Left forelimb (tissue), 1 donor: ENCODE results near the gene CAMTA2.
A peak's percentile ranks its signal among the peaks of the same experiment; 100 is the strongest.

Experiments used
- DNase-seq: peaks from one replicate; pipeline ENCODE4 v3.0.0-alpha.2; 2018; ENCODE audit warnings: low spot score

CAMTA2 gene

DNA sequence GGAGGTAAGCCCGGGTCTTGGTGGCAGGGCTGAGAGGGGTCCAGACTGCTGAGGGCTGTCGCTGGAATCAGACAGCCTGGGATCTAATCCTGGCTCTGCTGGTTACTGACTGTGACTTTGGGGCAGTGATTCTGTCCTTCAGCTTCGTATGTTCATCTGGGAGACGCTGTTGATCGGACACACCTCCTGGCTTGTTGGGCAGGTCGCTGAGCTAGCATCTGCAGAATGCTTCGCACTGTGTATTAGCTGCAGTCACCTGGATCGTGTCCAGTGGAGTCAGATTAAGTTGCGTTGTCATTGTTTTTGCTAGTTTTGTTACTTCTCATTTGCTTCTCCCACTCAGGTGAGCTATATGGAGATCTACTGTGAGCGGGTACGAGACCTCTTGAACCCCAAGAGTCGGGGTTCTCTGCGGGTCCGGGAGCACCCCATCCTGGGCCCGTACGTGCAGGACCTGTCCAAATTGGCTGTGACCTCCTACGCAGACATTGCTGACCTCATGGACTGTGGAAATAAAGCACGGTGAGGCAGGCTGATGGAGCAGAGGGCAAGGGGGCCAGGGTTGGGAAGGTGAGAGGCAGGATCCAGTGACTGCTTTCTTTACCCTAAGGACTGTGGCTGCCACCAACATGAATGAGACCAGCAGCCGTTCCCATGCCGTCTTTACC, 14.8 kb upstream of the CAMTA2 start:
- no peak for DNase-seq

DNA sequence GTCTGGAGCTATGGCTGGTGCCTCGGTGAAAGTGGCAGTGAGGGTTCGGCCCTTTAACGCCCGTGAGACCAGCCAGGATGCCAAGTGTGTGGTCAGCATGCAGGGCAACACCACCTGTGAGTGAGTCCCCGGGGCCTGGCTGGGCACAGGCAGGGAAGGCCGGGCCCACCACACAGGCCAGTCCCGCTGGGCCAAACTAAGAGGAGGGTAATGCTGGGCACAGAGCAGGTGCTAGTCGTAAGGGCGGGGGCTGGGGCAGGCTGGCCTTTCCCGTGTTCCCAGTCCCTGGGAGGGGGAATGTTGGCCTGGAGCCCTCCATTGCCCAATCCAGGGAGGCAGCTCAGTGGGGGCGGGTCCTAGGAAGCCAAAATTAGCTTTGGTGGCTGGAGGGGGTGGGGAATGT, 12.8 kb upstream of the CAMTA2 start:
- no peak for DNase-seq

- DNase-seq = no peak
Observed at GRCh38 chr17:4999430-5000093, 12.1 kb upstream of the CAMTA2 start.

DNA sequence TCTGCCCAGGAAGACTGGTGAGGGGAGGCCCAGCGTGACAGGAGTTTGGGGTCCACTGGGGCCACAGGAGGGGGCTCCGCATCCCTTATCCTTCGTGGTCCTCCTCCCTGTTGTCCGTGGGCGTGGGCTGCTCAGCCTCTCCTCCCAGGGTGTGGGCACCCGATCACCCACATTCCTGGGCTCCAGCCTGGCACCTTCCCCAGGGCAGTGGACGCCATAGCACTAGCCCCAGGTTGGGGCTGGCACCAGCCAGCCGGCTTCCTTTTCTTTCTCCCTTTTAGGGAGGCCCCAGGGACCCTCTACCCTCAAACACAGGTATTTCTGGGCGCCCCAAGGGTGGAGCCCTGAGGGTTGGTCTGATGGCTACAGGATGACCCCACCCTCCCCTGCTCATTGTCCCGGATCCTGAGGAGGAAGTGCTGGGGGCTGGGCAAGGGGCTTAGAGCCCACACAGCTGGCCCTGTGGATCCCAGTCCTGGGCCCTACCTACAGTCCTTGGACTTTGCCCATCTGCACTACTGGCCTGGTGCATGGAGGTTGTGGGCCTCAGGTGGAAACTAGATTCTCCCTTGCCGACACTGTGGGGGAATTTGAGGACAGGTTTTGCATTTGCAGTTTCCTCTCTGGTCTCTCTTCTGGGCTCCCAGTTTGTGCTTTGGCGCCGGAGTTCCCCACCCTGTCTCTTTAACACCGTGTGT, 11.4 kb upstream of the CAMTA2 start:
- no peak for DNase-seq

DNA sequence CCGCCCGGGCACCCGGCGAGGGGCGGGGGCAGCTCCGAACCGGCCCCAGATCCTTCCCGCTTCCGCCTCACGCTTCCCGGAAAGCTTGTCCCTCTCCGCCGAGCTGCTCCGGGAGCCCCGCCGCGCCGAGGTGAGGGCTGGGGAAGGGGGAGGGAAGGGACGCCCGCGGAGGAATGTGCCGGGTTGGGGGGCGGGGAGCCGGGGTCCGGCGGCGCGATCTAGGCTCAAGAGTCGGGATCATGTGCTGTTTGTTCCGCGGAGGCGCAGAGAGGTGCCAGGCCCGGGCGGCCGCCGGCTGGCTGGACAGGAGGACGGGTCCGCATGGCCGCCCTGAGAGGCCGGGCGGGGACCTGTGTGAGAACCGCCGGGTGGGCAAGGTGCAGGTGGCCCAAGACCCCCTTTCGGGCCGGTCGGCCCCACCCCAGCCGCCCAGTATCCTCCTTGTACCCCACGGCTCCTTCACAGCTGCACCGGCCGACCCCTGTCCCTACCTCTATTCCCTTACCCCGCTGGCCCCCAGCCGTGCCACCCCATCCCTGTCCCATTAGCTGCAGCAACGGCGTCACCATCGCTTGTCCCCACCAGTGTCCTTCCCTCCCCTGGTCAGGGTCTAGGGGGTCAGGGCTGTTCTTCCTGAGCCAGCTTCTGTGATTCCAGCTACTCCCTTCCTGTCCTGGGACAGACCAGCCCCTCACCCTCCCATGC, 10.7 kb upstream of the CAMTA2 start:
- DNase-seq = no peak

DNA sequence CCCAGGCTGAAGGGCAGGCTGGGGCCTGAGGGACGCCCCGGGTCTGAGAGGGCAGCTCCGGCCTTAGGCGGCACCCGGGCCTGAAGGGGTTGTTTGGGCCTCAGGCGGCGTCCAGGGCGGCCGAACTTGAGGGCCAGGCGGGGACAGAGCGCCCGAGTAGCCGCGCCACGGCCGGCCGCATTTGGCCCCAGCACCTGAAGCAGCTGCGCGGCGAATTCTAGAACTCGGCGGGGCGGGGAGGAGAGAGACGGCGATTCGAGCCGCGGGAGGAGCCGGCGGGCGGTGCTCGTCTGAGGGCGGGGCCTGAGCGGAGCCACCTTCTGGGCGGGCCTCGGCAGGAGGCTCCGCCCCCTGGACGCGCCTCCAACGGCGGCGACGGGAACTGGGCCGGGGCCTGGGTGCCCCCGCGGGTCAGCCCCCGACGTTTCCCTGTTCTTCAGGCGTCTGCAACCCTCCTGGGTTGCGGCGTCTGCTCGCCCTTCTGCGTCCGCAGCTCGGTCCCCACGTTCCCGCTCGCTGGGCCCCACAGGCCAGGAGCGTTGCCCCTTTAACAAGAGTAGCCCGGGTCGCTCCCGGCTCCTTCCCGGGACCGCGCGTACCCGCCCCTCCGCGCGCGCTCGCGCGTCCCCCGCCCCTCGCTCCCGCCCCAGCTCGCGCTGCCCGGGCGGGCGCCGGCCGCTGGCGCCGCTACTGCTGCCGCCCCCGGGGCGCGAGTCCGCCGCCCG, 10.0 kb upstream of the CAMTA2 start, which contains the start of the genes INCA1 and KIF1C:
Gene INCA1, minus strand, starts transcription at position 221 of the 725 bp plus-strand sequence. CDS start 3,085 bp downstream, outside the sequence.
Gene KIF1C, plus strand, starts transcription at position 649 of the 725 bp plus-strand sequence. CDS start 2,297 bp downstream, outside the sequence.
- DNase-seq = peak; percentile 97

DNA sequence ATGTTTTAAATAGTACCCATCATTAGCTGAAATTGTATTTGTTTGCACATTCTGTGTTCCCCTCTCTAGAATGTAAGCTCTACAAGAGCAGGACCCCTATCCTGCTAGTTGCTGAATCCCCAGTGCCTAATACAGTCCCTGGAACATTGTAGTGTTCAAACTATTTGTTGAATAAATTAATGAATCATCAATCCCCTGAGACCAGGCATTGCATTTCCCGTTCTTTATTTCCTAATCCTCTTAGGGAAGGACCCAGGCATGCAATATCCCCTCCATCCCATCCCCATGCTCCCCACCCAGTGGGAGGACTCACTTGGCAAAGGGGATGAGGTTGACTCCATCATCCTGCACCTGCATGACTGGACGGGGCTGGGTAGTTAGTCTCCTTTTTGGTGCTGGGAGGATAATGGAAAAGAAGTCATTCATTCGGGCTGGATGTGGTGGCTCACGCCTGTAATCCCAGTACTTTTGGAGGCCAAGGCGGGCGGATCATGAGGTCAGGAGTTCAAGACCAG, 6.7 kb upstream of the CAMTA2 start:
- no peak for DNase-seq

DNA sequence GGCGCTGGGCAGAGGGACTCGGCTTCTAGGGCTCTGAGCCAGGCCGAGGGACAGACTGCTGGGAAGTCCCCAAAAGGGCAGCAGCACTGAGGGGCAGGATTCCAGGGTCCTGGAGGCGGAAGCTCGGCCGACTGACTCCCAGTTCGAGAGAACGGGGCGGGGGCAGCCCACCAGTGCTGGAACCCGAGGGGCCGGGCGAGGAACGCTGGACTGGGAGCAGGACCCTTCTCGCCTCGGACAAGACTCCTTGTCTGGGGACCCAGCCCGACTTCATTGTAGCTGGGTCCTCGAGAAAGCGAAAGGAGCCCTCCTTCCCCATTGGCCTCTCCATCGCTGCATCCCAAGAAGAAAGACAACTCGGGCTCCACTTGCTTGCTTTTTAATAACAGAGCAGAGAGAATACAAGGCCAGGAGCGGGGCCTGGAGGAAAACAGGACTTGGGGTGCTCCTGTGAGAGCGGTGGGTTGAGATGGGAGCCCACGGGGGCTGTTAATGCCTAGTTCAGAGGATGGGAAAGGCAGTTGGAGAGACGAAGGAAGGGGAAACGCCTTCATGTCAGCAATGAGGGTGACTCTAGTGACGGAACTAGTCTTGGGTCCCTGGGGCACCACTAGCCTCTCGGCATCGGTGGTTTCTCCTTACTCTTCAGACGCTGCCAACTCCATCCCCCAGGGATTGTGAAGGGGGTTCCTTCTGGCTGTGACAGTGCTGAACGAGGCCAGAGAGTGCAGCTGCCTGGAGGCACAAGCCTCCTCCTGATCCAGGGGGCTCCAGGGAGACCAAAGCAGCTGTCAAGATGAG, 492 bp upstream of the CAMTA2 start:
- no peak for DNase-seq

DNA sequence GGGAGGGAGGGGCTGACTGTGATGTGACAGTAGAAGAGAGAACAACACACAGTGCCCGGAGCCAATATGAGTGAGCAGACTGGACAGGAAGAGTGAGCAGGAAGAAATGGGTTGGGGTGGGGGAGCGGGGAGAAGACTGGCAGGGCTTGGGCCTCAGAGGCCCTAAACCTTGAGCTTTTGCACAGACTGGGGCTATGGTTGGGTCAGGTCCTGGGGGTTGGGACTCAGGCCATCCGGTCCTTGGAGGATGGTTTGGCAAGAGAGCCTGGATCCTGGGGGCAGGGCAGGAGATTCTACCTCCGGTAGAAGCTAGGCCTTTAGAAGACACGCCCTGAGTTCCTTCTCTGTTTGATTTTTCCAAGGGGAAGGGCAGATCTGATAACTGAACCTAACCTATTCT, 1.1 kb downstream of the CAMTA2 start:
- no peak for DNase-seq

GRCh38 chr17:4982305-4982704, 5.2 kb downstream of the CAMTA2 start:
- no peak for DNase-seq

- DNase-seq = no peak
Observed at GRCh38 chr17:4980644-4981216, 6.7 kb downstream of the CAMTA2 start.

- DNase-seq = no peak
Observed at GRCh38 chr17:4978726-4979125, 8.7 kb downstream of the CAMTA2 start.

DNA sequence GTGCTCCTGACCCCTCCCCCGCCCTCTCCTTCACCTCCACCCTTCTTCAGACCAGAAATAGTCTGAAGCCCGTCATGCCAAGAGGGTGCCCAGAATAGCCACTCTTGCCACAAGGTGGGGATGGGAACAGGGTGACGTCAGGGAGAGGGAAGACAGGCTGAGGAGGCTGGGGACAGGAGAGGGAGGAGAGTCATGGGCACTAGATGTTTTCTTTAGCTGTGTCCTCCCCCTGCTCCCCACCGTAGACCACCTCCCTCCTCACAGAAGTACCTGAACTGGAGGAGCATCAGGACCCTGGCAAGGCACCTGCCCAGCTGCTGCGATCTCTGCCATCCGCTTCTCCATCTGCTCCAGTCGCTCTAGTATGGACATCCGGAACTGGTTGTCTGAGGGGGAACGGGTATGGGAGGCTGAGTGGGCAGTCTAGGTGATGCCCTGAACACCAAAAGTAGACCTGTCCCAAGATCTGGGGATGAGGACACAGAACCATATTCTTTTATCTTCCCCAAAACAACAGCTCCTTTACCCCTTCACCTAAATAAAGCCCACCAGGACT, 13.3 kb downstream of the CAMTA2 start:
- DNase-seq = no peak

DNA sequence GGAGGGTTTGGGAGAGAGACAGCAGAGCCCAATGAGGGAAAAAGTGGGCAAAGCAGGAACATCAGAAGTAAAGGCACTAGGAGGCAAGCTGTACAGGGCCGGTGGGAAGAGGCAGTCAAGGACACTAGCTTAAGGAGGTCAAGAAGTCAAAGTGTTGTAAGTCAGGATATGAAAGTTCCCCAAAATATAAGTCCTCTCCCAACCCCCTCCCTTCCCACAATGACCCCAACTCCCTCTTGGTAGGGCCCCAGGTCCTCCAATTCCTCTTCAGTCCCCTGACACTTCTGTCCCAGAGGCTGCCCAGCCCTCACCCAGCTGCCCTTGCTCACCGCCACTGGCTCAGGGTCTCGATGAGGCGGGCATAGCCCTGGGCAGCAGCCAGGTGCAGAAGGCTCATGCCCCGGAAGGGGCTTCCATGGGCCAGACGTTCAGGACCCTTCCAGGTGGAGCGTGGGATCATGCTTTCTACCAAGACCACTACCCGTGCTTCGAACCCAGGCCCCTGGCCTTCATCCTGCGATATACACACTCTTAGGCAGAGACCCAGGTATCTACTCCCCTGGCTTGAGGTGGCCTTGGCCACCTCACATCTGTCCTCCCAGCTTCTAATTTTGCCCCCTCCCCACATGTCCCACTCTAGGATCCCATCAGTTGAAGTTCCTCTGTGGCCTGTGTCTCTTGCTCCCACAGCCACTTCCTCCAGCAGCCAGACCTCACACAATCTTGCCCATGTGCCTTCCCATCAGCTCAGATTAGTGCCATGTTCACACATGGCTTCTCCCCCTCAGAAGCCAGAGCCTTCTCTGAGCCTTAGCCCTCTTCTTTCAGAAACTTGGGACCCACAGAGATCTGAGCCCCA, 14.0 kb downstream of the CAMTA2 start:
- DNase-seq = no peak

DNA sequence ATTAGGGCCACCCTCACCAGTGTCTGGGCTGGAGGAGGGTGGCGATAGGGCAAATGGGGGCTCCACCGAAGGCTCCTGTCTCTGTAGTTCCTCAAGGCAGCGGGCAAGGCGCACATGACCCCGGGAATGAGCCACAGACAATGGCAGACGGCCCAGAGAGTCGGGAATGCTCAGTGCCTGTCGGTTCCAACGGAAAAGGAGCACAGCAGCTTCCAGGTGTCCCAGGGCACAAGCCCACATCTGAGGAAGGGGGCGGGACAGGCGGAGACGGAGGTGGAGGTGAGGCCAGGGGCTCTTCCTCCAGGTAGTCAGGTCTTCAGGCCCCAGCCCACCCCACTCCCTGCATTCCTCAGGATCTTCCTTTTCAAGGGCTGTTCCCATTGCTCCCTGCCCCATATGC, 14.7 kb downstream of the CAMTA2 start:
- DNase-seq = no peak

DNA sequence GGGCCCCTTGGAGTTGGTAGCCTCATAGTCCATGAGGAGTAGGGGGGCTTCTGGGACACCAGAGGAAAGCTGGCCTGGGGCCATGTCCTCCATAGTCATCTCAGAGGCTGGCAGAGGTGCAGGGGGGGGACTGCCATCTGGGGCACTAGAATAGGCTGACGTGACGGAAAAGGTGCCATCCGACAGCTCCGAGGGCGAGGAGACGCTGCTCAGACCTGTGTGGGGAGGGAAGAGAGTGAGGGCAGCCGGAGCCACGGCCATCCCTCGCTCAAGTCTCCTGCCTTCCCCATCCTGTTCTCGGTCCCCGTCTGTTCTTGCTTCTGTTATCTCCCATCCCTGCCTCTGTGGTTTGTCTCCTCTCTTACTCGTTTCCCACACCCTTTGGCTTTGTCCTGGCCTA, 15.2 kb downstream of the CAMTA2 start:
- no peak for DNase-seq

DNA sequence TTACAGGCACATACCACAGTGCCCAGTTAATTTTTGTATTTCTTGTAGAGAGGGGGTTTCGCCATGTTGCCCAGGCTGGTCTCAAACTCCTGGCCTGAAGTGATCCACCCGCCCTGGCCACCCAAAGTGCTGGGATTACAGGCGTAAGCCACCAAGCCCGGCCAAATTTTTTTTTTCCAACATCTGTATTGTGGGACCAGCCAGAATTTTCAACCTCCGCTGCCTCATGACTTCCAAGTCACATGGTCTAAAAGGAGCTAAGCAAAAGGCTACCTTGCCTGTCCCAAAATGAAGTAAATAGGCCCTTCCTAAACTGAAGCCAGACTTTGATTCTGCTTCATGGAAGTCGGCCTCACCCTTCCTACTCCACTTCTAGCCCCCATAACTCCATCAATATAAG, 15.6 kb downstream of the CAMTA2 start:
- no peak for DNase-seq

DNA sequence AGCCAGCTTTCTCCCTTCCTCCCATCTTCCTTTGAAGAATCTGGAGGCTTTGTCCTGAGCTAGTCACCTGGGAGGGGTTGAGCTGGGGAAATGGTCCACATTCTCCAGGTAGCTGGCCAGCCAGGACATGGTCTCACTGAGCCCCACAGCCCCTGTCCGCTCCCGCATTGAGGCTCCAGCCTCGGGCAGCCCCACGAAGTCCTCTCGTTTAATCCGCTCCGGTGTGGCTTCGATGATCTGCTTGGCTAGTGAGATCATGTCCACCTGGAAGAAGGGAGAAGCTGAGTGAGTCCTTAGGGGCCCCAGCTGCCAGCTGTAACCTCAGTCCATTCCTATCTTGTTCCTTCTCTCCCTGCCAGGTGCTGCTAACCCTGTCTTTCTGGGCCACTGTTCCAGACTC, 17.2 kb downstream of the CAMTA2 start:
- DNase-seq = no peak

DNA sequence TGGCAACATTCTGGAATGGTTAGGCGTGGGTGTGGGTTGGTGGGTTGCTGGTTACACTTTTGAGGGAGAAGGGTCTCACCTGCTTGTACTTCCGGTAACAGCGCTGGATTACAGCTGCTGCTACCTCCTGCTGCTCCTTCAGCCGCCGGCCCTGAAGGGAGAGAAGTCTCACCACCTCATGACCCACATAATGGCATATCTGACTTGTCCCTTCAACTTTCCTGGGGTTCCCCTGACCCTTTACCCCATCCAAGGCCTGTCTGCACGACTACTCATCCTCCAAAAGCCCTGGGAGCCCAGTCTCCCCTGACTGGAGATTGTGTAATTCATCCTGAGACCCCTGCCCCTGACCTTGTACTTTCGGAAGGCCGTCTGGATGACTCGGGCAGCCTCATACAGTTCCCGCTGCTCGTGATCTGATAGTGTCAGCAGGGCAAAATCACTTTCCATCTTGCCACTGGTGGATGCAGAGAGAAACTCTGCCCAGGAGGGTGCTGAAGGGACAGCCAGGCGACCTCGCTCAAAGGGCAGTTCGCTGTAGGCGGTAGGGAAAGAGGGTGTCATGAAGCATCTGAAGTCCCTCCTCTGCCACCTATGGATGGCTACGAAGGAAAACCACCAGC, 17.8 kb downstream of the CAMTA2 start:
- DNase-seq = no peak
